GM21529 (cell line): ENCODE measurements around the gene TMEM132D.

Experiments used
- ATAC-seq: cut with Tn5 transposase; IDR thresholded peaks from one replicate; pipeline ENCODE4 v1.9.1; 2021; ENCODE audit not compliant: unreplicated experiment

The TMEM132D gene

DNA sequence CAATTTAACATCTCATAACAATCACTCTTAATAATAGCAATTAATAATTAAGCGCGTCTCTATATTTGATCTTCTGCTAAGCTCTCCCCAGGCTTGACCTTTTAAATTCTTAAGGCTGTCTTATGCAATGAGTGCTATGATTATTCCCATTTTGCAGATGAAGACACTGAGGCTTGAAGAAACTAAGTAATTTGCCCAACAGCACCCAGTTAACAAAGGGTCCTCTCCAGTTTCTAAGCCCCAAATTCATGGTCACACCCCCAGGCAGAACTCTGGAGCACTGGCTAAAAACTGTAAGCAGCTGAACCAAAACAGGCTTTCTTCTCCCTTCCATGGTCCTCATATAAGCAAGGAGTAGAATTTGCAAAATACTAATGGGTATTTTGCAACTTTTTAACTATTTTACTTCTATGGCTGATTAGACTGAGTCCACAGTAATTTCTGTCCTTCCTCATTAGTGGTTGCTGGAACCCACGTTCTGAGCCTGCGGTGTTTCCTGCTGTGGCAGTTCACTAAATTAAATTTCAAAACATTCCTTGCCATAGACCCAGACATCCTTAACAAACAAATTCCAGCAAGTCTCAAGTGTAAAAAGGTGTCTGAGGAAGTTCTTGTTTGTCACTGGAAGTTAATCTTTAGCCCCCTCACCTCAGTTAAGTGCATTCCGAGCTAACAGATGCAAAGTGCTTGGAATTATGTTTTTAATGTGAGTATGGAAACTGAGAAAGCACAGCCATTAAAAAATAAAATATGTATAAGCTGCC is 76.5 kb downstream of the TMEM132D start:
- no peak for ATAC-seq

DNA sequence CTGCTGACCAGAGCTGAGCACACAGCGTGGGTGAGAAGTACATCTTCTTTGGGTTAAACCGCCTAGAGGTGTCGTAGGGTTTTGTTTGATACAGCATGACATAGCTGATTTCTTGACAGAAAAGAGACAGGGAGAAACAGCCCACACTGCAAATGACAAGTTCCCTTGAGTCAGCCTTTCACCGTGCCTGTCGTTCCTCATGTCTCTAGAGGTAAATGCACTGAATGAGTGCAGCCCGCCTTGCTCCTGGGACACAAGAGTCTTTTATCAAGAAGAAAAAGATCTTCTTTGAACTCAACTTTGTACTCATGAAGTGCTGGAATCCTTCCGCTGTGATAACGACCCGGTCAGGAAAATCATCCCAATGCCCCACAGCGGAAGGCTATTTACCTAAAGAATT is 77.6 kb downstream of the TMEM132D start:
- ATAC-seq, result no peak

DNA sequence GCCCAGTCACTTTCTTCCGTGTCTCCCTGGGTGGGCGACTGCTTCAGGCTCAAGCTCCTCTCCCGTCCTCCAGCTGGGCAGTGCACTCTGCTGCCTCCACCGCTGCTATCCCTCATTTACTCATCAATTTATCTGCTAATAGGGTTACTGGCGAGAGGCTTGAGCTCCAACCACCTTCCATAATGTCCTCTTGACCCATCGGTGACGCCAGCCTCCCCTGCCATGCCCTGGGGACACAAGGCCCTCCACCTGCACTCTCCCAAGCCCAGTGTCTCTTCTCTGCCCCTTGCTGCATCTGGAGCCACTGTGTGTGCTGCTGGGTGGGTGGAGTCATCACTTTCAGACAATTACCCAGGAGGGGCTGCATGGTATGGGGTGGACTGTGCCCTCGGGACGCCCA is 78.5 kb downstream of the TMEM132D start:
- no peak for ATAC-seq

DNA sequence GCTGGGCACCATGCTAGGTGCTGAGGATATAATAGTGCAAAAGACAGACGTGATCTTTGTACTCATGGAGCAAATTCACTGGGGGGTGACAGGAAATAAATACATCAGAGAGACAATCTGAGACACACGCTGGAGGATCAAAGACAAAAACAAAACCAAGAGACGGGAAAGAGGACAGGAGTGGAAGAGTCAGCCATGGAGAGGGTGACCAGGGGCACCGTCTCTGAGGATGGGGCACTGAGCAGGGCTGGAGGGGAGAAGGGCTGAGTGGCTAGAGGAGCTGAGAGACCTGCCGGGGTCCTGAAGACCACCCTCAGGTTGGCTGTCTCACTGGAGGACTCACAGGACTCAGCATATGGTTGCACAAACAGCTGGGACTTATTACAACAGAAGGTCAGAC is 81.9 kb downstream of the TMEM132D start:
- ATAC-seq, result no peak

DNA sequence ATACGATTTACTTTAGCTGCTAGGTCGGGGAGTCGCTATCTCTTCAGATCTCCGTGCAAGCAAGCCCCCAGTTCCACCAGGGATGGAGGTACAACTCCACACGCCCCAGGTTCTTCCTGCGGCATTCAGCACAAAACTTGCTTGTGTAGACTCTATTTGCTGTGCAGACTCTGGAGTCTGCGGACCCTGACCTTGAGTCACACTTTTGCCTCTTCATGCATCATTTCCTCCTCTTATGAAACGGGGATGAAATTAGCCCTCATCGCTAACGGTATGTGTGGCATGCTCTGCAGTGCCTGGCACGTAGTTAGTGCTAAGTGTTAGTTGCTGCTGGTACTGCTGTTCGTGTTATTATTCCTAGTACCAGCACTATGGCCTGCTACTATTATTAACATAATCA is 84.4 kb downstream of the TMEM132D start:
- ATAC-seq, result no peak

DNA sequence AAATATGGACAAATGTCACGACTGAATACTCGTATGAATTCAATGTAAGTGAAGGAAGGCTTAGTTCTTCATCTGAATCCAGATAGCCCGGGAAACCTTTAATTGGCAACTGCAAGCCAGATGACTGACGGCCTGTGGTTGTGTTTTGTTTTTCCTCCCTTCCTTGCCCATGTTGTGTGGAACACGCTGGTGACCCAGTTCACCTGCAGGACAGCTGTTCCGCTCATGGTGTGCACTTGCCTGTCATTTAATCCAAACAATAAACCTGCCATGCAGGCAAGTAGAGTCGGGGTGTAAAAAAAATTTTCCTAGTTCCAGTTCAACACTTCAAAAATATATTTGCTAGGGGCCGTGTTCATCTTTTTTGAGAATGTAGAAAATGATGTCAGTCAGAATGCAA is 88.0 kb downstream of the TMEM132D start:
- no peak for ATAC-seq

DNA sequence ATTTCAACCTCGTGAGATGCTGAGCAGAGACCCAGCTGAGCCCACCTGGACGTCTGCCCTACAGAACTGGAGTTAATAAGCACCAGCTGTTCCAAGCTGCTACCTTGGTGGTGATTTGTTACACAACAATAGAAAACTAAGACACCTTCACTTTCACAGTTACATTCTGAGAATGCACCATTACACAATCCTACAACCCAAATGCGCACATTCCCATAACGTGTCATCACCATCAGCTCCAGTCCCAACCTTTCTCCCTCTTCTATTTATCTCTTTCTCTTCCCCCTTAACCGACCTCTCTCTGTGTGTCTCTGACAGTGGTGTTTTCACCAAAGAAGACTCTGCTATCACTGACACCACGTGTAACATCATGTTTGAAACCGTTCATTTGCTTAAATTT is 91.9 kb downstream of the TMEM132D start:
- ATAC-seq, result no peak

DNA sequence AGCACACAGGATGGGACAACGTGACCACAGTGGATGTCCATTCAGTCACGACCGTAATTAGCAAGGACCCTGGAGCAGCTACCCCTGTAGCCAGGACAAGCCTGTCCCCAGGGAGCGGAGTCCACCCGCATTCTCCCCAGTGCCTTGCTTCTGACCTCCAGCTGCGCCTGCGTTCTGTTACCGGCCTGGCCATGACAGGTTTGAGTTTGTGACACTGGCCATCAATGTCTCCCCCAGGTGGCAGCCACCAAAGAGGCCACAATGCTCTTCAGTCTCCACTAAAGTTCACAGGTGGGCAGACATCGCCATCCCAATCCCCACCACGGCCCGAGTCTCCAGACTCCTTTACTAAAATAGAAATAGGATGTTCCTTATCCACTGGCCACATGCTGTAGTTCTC is 96.7 kb downstream of the TMEM132D start:
- ATAC-seq, result no peak

DNA sequence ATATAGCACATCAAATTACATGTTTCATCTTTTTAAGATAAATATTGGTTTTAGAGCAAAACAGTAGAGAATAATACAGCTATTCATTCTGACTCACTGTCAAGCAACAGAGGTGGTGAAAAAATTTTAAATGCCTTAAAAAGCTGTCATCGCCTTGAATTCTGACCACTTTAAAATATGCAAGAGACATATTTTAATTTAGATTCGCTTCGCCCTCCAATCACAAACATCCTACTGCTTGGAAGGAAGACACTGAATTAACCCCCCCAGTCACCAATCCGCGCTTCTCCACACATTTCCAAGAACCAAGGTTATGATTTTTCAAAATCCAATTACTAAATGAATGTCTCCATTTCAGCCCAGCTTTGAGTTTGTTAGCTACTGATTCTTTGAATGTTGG is 112.4 kb downstream of the TMEM132D start:
- no peak for ATAC-seq

DNA sequence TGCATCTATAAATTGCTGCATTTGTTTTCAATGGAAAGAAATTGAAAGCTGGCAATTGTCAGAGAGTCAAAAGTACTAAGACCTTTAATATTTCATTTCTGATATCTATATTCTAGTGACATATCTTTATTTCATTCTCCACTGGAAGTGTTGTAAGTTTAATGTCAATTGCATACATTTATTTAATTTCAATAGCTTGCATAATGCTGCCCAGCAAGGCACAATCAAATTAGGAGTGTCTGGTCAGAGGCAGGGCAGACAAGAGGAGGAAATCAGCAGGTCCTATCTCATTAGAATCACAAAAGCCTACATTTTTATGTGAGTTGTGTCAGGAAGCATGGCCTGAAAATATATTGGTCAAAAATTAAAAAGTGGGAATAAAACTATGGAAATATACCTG is 112.9 kb downstream of the TMEM132D start:
- ATAC-seq, result no peak

DNA sequence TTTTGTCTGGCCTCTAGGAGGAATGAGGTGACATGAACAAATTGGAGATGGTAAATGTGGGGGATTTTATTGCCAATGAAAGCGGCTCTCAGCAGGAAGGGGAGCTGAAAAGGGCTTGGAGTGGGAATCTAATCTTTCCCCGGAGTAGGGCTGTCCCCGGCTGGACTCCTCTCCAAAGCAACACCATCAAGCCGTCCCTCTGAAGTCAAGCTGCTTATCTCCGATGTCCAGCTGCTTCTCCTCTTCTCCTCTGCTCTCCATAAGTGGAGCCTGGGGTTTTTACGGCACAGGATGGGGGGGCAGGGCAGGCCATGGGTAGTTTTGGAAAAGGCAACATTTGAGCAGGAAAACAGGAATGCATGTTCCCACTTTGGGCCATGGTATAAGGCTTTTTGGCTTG is 113.5 kb downstream of the TMEM132D start:
- no peak for ATAC-seq

DNA sequence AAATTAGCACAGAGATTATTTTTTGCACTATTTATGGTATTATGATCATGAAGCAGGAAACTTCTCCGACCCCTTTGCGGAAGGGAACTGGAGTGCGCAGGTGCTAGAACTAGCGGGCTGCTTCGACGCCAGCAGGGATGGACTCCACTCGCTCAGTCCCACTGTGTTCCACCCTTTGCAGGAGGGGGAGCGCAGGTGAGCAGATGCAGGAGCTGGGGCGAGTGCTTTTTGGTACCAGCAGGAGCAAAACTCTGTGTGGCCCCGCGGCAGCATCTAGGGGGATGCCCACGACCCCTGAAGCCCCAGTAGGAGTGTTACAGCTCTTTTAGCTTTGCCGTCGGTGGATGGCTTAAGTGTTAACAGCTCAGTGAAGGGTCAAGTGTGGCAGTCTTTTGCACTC is 113.9 kb downstream of the TMEM132D start:
- no peak for ATAC-seq

DNA sequence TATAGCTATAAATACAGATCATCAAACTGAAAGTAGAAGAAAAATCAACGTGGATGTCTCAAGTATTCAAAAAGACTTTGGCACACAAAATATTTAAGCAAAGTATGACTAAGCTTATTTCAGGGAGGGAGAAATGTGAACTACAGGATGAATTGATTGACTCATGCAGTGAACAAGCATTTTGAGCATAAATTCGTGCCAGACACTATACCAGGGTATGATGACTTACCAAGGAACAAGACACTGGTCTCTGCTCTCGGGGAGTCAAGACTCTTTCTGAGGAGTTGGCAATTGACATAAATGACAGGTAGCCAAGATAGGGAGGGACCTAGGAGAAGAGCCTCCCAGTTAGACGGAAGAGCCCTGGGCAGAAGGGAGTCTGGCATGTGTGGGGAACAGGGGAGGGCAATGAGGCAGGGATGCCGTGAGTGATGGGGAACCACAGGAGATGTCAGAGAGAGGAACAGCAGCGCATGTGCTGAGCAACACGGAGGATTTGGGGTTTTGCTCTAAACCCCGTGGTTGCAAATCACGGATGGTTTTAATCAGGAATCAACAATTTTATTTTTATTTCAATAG is 115.2 kb downstream of the TMEM132D start:
- no peak for ATAC-seq

DNA sequence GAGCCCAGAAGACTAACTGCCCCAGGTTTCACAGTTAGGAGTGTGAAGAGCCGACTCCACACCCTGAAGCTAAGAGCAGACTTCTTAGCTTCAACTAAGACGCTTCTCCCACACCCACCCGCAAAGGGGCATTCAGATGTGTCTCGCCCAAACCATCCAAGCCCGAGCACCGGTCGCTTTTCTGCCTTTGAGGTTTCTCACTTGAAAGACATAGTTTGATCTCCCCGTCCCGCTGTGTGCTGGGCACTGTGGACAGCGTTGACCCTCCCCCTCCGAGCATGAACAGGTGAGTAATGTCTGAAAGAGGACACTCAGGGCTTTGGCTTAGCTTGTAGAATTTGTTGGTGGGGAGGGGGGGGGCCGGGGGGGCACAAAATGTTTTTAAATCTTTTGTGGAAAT is 123.8 kb downstream of the TMEM132D start:
- no peak for ATAC-seq

DNA sequence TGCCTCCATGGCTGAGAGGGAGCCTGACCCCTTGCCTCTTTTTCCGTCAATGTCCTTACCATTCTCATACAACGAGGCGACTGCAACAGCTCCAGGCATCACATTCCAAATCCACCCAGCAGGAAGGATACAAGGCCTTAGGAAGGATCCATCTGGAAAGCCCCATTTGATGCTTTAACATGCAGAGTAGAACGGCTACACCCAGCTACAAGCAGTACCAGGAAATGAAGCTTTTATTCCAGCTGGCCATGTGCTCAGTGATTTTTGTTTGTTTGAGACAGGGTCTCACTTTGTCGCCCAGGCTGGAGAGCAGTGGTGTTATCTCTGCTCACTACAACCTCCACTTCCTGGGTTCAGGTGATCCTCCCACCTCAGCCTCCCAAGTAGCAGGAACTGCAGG is 124.8 kb downstream of the TMEM132D start:
- ATAC-seq, result no peak

DNA sequence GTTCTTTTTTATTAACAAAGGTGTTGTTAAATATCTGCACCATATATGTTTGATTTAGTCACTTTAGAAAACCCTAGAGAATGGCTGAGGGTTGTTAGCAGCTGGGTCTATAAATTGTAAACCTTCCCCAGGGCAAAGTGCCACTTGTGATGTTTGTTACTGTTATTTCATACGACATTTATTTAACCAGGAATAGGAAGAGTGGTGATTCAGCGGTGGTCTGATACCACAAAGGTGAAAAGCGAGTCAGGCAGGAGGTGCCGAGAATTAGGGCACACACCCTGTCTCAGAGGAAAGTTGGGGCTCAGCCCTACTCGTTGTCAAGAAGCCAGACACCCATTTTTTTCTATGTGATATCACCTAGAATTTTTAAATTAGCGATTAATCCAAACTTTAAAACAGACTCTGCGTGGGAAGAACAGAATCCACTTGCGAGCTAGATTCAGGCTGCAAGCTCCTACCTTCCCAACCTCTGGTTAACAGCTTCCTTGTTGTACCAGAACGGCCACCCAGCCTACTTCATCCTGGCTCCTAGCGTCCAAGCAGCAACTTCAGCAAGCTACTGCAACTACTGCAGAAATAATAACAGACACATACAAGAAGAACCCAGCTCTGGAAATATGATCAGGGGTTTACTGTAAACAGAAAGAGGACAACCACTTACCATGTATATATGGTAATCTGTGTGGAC is 126.7 kb downstream of the TMEM132D start:
- no peak for ATAC-seq

DNA sequence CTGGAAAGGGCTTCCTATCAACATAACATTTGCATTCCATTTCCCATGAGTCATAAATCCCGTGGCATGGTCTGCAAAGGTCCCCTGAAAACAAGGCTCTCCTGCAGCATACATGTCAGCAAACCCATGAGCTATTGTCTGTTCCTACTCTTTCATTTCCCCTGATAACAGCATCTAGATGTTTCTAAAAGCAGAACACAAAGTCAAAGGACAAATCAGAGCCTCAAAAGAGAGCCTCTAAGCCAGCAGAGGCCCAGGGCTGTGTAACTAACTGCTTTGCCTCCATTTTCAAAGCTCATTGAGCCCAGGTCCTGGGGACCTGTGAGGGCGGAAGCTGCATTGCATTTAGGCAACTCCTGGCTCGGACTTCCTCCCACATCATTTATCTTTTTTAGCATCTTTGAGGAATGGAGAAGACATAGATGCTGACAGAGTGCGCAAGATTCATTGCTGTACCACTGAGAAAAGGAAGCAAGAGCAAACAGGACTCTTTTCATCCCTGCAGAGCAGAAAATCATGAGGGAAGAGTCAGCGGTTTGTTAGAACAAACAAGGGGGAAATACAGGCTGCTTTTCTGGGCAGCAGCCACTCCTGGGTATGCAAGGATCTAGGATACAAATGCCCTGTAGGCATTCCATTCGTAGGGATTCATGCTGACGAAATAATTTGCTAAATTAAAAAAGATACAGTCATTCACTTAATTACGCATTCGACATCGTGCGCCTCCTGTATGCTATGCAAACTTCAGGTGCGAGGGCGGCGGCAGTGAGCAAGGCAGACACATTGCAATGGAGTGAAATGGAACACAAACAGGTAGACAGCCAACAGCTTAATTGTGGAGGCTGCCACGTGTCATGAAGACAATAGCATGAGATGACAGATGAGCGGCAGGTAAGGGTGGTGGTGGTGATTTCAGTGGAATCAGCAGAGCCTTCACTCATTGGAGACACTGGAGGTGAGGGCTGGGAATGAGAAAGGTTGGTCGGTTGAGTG is 131.0 kb downstream of the TMEM132D start:
- no peak for ATAC-seq

DNA sequence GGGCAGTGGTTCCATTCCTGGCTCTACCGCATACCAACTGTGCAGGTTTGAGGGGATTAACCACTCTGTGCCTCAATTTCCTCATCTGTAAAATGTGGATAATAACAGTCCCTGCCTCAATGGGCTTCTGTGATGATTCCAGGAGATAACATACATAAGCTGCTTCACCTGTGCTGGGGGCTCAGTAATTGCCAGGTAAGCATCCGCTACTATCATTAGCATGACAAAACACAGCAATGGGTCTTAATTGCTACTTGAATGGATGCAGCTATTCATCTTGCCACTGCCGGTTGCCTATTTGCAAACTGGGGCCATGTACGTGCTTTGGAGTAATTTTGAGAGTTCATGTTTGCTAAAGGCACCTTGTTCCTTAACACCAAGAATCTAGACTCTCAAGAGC is 132.6 kb downstream of the TMEM132D start:
- no peak for ATAC-seq

DNA sequence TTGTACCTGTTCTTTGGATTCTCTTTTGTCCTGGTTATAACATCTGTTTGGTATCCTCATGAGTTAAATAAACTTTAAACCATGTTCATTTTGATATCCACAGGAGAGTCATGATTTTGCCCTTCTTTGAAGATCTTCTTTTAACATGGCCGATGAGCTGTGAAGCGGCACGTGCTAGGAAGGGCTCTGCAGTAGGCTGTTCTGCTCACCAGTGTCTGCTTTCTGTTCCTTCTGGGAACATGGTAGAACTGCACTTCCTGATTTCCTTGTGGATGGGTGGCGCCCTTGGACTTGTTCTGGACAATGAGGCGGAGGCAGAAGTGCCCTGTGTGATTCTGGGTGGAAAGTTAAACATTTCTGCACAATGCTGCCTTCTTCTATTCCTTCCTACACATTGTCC is 138.1 kb downstream of the TMEM132D start:
- ATAC-seq, result no peak

DNA sequence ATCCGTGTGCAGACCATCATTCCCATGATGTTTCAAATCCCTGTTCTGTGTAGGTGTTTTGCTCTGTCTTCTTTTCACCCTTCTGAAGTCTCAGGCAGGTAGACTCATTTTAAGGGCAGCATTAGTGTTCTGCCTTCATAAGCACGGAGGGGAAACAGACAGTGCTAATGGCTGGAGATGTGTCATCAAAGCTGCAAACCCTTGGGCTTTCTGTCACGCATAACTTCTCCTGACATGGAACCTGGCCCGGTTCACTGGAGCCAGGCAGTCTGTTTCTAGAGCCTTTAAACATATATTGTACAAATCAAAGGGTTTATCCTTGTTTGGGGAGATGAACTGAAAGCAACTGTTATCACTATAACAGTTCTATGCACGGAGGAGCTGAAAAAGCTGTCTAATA is 141.4 kb downstream of the TMEM132D start:
- no peak for ATAC-seq

DNA sequence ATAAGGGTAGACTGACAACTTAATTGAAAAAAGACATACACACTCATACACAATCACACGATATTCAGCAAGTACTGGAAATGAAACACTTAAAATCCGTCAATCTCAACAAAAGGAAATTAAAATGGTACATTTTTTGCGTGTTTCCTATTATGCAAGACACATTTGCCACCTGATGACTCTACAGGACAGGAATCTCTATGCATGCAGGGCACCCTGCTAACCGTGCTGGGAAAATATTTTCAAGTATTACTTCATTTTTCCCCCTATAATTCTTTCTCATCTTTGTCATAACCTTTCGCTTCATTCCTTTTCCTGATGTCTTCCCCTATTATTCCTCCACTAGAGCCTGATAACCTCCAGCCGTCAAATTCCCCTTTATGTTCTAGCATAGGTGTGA is 150.2 kb downstream of the TMEM132D start:
- ATAC-seq, result no peak
